NCI-H446 (cell line): Measurements from ENCODE around the gene DNAH9.

ENCODE experiments used
- DNase-seq, 2 experiments: peaks; one replicate each; lab custom pipeline; 2025; lab: John Stamatoyannopoulos, UW

The DNAH9 gene

DNA sequence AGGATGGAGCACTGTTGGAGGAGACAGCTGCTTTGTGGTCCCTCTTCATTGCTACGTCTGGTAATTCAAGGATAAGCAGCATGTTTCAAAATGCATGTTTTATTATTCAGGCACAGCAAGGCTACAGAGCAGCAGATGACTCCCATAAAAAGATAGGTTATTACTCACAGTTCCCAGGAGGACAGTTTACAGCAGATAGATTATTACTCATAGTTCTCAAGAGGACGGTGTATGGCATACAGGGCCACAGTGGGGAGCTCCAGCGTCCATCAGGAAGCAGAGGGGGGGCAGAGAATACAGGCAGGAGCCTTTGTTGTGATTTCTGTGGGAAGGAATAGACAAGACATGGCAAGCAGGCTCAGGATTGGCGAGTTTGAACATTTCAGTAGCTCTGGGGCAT is 72.9 kb downstream of the DNAH9 start:
- no peak for DNase-seq

DNA sequence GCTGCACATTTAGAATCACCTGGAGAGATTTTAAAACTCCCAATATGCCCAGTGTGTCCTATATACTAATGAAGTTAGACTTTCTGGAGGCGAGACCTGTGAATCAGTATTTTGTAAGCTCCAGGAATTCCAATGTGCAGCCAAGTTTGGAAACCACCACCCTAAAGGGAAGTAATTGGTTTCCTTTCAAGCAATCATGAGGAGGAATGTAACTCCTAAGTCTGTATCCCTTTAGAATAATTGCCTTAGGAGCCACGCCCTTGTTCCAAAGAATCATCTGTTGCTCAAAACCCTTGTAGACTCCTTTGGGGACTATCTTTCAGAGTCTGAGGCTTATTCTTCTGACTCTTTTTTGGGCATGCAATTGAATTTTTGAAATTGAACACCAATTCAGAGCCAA is 84.4 kb downstream of the DNAH9 start:
- no peak for DNase-seq

DNA sequence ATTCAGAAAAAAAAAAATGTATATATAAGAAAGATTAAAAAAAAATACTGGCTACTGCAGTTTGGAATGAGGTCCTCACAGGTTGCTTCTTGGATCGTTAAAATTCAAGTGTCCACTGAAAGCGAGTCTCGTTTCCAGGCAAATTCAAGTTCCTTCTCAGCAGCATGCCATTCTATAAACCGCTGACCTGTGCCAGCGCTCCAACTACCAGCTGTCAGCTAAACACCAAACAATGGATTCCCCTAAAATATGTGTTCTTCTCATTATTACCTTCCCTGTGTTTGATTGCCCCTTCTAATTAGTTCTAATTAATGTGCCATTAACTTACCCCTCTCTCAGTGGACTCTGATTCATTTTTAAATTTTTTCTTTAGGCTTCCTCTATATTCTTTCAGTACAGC is 92.4 kb downstream of the DNAH9 start:
- no peak for DNase-seq

DNA sequence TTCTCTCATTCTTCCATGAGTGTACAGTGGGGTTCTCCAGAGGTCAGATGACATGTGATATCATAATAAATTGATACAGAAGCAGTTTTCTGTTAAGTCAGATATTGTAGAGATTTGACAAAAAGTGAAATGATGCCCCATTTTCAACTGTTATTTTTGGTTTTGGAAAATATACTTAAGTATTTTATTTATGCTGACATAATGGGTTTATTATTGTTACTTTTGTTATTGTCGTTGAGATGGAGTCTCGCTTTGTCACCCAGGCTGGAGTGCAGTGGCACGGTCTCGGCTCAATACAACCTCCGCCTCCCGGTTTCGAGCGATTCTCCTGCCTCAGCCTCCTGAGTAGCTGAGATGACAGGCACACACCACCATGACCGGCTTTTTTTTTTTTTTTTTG is 94.4 kb downstream of the DNAH9 start:
- no peak for DNase-seq

DNA sequence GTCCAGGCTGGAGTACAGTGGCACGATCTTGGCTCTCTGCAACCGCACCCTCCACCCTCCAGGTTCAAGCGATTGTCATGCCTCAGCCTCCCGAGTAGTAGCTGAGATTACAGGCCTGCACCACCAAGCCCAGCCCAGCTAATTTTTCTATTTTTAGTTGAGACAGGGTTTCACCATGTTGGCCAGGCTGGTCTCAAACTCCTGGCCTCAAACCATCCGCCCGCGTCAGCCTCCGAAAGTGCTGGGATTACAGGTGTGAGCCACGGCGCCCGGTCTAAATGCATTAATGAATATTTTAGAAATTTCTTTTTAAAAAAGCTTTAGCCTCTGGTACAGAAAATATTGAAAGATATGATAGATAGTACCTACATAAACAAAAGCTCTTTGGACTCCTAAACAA is 95.0 kb downstream of the DNAH9 start:
- DNase-seq, result no peak

DNA sequence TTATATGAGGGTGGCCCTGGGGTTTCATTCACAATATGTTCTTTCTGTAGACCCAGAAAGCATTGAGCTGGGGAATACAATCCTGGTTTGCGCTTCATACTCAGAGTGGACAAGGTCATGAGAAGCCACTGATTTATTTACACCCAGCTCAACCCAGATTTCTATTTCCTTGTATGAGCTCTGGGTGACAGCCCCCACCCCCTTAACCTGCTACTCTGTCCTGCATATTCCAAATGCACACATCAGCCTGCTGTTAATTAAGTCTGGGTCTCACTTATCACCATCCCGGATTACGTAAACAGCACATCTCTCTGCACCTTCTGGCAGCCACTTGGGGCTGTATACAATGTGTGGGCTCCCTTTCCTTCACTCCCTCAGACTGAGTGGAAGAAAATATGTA is 102.4 kb downstream of the DNAH9 start:
- DNase-seq, result no peak

DNA sequence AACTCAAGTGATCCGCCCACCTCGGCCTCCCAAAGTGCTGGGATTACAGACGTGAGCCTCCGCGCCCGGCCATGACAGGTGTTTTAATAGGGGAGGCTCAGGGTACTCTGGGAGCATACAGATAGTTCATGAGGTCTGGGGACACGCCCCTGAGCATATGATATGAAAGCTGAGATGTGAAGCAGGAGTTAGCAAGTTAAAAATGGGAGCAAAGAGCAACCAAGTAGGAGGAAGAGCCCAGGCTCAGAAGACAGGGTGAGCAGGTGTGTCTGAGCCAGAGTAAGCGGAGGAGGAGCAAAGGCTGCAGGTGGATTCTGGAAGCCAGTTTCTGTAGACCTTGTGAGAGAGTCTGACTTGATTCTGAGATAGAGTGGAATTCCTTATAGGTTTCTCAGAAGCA is 103.6 kb downstream of the DNAH9 start:
- DNase-seq, result no peak

DNA sequence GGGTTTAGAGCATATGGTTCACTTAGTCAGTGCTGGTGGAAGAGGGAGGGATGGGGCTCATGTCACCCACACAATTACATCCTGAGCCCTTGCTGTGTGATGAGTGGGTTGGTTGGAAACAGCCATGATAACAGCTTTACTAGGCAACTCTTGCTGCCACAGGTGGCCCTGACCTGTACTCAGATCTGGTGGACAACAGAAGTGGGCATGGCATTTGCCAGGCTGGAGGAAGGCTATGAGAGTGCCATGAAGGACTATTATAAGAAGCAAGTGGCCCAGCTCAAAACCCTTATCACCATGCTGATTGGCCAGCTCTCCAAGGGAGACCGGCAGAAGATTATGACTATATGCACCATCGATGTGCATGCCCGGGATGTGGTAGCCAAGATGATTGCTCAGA is 105.8 kb downstream of the DNAH9 start:
- DNase-seq, result no peak

DNA sequence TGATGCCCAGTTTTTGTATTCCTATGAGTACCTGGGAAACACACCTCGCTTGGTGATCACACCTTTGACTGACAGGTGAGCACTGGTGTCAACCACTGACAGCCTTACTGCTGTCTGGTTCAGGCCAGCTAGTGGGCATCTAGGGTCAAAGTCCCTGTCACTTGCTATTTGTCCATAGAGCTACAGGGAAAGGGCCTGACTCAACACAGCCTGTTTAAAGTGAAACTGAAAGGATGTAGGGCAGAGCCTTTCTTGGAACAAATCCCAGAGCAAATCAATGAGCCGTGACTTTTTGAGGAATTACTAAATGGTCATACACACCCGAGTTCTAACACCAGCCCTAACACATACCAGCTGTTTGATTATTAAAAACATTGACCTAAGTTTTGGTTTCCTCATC is 106.8 kb downstream of the DNAH9 start:
- no peak for DNase-seq

DNA sequence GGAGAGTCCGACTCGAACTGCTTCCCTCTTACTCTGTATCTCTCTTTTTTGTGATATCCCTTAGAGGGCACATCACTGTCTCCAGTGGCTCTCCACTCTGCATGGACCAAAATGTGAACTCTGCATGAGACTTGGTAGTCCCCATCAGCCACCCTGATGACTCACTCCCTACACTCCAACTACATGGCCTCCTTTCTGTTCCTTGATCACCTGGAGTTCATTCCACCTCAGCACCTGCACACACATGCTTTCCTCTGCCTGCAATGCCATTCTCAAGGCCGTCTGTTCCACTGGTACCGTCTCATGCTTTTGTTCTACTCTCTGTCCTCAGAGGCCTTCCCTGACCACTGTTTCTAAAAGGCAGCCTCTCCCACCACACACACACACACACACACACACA is 109.3 kb downstream of the DNAH9 start:
- no peak for DNase-seq

DNA sequence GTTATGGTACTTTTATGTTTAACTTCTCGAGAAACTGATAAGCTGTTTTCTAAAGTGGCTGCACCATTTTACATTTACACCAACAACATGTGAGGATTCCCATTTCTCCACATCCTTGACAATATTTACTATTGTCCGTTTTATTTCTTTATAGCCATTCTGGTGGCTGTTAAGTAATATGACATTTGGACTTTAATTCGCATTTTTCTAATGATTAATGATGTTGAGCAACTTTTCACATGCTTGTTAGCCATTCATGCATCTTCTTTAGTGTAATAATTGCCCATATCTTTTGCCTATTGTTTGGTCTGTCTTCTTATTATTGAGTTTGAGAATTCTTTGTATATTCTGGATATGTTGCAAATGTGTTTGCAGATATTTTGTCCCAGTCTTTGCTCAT is 114.2 kb downstream of the DNAH9 start:
- DNase-seq, result no peak

DNA sequence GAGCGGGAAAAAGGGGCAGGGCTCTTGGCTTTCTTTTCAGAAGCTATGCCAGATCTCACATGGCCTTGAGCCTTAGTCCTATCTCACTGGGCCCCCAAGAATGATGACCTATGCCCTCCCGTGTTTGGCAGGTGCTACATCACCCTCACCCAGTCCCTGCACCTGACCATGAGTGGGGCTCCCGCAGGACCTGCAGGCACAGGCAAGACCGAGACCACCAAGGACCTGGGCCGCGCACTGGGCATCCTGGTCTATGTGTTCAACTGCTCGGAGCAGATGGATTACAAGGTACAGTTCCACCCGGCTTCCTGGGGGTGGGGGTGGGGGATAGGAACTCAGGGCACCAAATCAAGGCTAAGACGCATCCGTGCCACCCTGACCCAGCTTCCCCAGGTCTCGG is 120.9 kb downstream of the DNAH9 start:
- no peak for DNase-seq

DNA sequence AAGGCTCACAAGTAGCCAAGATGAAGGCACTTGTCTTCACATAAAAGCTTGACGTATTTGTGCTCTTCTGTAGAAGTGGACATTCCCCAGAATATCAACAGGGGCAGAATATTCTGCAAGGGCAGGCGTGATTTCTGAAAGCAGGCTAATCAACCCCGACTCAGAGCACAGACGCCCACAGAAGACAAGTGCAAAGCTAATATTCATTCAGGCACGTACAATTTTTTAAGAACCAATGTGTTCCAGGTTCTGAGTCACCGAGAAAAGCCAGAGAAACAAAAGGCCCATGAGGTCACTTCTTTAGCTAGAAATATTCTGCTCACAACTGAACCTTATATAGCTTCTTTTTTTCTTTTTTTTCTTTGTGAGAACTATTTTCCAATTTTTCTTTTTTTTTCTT is 121.6 kb downstream of the DNAH9 start:
- DNase-seq, result no peak

DNA sequence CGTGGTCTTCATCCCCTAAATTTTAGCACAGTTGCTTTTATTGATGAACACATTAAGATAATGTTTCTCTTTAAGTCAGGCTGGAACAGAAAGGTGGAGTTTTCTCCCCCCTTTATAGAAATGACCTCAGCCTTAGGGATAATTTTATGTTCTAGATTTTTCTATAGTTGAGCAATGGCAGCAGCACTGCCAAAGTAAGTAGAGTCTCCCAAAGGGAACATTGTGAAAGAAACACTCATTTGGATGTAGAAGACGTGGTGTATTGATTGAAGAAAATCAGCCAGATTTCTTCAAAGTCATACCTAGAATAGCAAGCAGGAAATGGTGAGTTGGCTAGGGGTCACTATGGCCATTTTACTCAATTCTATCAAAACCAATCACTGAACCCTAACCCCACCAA is 122.5 kb downstream of the DNAH9 start:
- DNase-seq, result no peak

DNA sequence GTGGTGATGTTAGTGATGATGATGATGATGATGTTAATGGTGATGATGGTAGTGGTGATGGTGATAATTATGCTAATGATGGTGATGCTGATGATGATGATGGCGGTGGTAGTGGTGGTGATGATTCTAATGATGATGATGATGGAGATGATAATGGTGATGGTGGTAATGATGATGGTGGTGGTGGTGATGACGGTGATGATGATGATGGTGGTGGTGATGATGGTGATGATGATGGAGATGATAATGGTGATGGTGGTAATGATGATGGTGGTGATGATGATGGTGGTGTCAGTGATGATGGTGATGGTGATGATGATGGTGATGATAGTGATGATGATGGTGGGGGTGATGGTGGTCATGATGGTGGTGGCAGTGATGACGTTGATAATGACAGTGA is 132.5 kb downstream of the DNAH9 start:
- no peak for DNase-seq

DNA sequence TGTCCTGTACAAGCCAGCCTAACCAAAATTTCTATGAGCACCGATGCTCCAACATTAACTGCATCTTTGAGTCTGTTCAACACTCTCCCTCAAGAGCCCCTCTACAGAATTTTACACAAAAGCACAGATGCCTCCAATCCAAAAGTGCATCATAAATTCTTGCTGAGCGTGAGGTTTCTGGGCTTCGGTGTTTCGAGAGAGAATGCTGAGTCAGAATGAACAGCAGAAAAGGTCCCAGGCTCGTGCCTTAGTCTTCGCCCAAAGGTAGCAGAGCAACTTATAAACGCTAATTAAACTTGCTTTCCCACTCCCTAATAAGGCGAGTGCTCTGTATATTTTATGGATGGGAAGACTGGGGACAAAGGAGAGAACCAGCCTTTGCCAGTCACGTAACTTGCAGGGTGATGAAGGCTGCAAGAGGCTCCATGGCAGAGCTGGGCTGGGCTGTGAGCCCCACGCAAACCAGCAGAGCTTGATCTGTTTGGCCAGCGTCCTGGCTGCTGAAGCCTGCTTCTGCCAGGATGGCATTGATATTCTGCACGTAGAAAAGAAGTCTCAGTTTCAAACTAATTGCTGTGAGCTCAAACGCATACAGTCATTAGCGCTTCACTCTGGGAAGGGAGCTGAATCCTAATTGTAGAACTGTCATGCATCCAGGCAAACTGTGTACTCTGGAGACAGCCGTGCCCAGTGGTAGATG is 138.5 kb downstream of the DNAH9 start:
- DNase-seq, result no peak

DNA sequence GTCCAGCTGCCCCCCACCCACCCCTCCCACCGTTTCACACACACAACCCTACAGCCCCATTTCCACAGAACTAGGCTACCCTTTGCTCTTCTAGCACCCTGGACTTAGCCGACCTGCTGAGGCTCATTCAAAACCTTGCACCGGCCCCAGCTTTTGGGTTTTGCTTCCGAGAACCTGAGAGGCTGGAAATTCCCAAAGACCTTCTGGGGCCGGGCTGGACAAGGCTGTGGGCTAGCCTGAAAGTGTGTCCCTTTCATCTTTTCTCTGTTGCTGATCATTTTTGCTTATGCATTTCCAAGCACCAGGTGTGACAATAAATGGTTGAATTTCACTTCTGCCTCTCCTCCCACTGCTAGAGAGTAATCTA is 139.0 kb downstream of the DNAH9 start:
- no peak for DNase-seq

DNA sequence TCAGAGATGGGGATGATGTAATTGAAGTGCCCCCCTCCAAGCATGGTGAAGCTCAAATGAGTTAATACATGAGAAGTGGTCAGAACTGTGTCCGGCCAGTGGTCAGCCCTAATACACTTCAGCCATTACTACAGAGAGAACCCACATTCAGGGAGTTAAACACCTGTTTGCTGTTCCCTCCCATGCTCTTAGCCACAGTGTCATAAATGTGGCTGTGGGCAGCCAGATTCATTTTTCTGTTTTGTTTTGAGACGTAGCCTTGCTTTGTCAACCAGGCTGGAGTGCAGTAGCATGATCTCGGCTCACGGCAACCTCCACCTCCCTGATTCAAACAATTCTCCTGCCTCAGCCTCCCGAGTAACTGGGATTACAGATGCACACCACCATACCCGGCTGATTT is 139.9 kb downstream of the DNAH9 start:
- no peak for DNase-seq

DNA sequence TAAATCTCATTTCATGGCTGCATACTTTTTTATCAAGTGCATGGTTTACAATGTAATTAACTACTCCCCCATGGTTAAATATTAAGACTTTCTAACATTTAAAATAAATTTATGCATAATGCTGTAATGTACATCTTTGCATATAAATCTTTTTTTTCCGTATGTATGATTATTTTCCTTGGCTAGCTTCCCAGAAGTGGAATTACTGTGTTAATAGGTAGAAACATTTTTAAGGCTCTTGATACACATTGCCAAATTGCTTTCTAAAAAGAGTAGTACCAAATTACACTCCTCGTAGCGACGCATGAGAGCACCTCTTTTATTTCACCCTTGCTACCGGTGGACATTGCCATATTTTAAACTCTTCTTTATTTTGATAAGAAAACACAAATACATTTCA is 141.1 kb downstream of the DNAH9 start:
- DNase-seq, result no peak

DNA sequence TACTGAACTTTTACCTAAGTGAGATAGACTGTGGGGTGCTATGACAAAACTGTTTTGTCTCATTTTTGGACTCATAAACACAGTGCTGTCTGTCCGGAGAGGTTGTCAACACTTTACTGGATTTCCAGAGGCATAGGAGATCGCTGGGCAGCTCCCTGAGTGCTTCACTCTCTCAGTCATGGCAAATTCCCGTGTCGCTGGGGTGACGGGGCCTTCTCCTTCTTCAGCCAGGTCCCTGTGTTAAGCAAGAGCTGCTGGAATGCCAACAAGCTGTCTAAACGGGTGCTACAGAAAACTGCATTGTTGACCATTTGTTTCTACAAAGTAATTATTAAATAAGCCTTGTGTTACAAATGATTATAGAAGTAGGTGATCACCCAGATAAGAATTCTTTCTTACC is 141.6 kb downstream of the DNAH9 start:
- no peak for DNase-seq

DNA sequence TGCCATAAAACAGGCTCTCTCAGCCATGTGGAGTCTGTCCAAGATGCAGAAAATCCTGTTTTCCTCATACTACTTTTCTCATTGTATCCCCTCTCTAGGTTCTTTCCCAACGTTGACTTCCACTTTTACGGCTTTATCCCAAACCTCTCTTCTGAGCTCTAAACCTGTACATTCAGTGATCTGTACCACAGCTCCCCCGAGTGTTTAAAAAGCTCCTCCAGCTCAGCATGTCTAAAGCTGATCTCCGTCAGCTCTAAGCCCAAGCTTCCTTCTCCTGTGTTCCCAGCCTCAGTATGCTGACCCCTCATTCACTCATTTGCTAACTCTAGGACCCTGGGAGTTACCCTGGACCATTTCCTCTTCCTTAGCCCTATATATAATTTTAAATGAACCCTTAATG is 144.6 kb downstream of the DNAH9 start:
- DNase-seq, result no peak

DNA sequence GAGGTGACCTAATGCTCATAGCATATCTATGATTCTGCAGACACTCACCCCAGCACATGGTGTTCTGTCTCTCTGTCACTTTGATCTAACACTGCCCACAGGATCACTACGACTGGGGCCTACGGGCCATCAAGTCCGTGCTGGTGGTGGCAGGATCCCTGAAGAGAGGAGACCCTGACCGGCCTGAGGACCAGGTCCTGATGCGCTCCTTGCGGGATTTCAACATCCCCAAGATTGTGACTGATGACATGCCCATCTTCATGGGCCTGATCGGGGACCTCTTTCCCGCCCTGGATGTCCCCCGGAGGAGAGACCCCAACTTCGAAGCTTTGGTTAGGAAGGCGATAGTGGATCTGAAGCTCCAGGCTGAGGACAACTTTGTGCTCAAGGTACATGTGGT is 146.4 kb downstream of the DNAH9 start:
- DNase-seq, result no peak

DNA sequence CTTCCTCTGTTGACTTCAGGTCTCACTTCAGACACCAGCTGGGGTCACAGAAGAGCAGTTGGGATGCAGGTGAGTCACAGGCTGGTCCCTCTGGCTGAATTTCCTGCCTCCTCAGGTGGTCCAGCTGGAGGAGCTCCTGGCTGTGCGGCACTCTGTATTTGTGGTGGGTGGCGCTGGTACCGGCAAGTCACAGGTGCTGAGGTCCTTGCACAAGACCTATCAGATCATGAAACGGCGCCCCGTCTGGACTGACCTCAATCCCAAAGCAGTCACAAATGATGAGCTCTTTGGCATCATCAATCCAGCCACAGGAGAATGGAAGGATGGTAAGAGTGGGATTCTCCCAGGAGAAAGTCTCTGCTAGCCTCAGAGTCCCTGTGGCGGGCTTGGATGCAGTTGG is 149.2 kb downstream of the DNAH9 start:
- DNase-seq, result no peak

DNA sequence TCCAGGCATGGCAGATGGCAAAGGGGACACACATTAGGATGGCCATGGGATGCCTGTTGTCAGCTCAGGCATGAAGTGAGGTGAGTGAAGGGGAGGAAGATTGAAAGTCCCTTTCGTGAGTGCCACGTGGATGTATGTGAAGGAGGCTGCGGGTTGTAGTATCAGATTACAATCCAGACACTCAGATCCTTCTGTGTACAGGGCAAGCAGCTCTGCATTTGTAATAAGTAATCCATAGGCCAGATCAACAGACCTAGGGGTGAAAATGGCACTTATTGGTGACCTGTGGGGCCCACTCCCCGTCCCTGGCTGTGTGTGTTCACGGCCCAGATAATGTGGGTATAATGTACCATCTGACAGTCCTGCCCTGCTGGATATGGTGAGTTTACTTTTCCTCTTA is 159.5 kb downstream of the DNAH9 start:
- DNase-seq, result no peak

DNA sequence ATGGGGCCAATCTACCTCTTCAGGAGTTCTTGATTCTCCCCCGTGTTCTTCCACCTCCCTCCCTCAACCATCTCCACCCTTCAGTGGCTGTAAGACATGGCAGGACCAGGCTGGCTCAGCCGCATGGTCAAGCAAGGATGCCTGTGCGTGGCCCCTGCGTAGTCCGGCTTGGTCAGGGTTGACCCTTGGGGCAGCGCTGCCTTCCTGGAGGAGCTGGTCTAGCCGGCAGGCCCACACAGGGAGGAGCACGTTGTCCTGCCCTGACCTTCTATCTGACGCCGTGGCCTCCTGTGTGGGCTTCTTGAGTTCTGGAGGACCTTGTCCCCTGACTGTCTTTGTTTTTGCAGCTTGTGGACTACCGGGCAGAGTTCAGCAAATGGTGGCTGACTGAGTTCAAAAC is 169.8 kb downstream of the DNAH9 start:
- no peak for DNase-seq
